ENCODE measurements around the gene BCAP31.
"Not testable (repeated sequence)": the region's sequence is repeated elsewhere in the genome, so short reads cannot be mapped to it uniquely, and the experiment has no call there.

BCAP31 gene

GRCh38 chrX:153762626-153763173 lies 38.5 kb upstream of the BCAP31 start:
- no peak for DNase-seq

GRCh38 chrX:153761863-153762262 lies 37.7 kb upstream of the BCAP31 start:
- no peak for DNase-seq

GRCh38 chrX:153755136-153755535 lies 30.9 kb upstream of the BCAP31 start:
- no peak for DNase-seq

- no peak for DNase-seq
These were observed 26.1 kb upstream of the BCAP31 start for GRCh38 chrX:153750127-153750774.

GRCh38 chrX:153749017-153749416 lies 24.8 kb upstream of the BCAP31 start:
- not testable (repeated sequence) for DNase-seq

GRCh38 chrX:153746991-153747390 lies 22.8 kb upstream of the BCAP31 start:
- not testable (repeated sequence) for DNase-seq

GRCh38 chrX:153746359-153746758 lies 22.2 kb upstream of the BCAP31 start:
- no peak for DNase-seq

- DNase-seq: not testable (repeated sequence)
These were observed 20.9 kb upstream of the BCAP31 start for GRCh38 chrX:153745067-153745433.

GRCh38 chrX:153744210-153745066 lies 20.3 kb upstream of the BCAP31 start:
- no peak for DNase-seq

GRCh38 chrX:153743468-153744209 lies 19.5 kb upstream of the BCAP31 start:
- DNase-seq: not testable (repeated sequence)

- DNase-seq: not testable (repeated sequence)
These were observed 18.7 kb upstream of the BCAP31 start for GRCh38 chrX:153742796-153743467.

GRCh38 chrX:153742111-153742510 lies 17.9 kb upstream of the BCAP31 start:
- not testable (repeated sequence) for DNase-seq

GRCh38 chrX:153741446-153741845 lies 17.3 kb upstream of the BCAP31 start:
- DNase-seq: no peak

- no peak for DNase-seq
These were observed 16.5 kb upstream of the BCAP31 start for GRCh38 chrX:153740631-153741222.

GRCh38 chrX:153739754-153740486 lies 15.7 kb upstream of the BCAP31 start:
- DNase-seq: no peak

- no peak for DNase-seq
These were observed 13.9 kb upstream of the BCAP31 start for GRCh38 chrX:153738056-153738605.

- no peak for DNase-seq
These were observed 12.8 kb upstream of the BCAP31 start for GRCh38 chrX:153736871-153737441.

GRCh38 chrX:153736071-153736820 lies 12.1 kb upstream of the BCAP31 start:
- DNase-seq: no peak

GRCh38 chrX:153735274-153735673 lies 11.1 kb upstream of the BCAP31 start:
- DNase-seq: no peak

- DNase-seq: no peak
These were observed 10.7 kb upstream of the BCAP31 start for GRCh38 chrX:153734871-153735270.
